ENCODE measurements around the gene TRAFD1.
A peak's percentile ranks its signal among the peaks of the same experiment; 100 is the strongest.

TRAFD1 gene

GRCh38 chr12:112169161-112169872 is 44.0 kb downstream of the TRAFD1 start:
- TF ChIP-seq MYC (IDR thresholded peaks at IDR 0.05; ENCODE audit: low read depth, low read length) (no peak), CTCF (IDR thresholded peaks at IDR 0.05; ENCODE audit: low read depth, low read length) (no peak), POLR2A (IDR thresholded peaks at IDR 0.05; ENCODE audit: extremely low read depth, insufficient read length) (no peak), MAX (IDR thresholded peaks at IDR 0.05; ENCODE audit: low read depth, low read length) (no peak)
- no peak overlapping the region for H3K4me3 ChIP-seq (ENCODE audit: low read depth, low read length)
- DNase-seq (ENCODE audit: low read depth) = no peak

GRCh38 chr12:112169966-112170365 is 44.6 kb downstream of the TRAFD1 start:
- DNase-seq (ENCODE audit: low read depth) = no peak
- TF ChIP-seq MYC (IDR thresholded peaks at IDR 0.05; ENCODE audit: low read depth, low read length) (no peak), POLR2A (IDR thresholded peaks at IDR 0.05; ENCODE audit: extremely low read depth, insufficient read length) (no peak), MAX (IDR thresholded peaks at IDR 0.05; ENCODE audit: low read depth, low read length) (0 out of 2 replicates have a peak, but pooled peaks have one; percentile 5)
- no peak overlapping the region for H3K4me3 ChIP-seq (ENCODE audit: low read depth, low read length)

- no peak overlapping the region for H3K4me3 ChIP-seq (ENCODE audit: low read depth, low read length)
- peak; percentile 67 for DNase-seq (ENCODE audit: low read depth)
- TF ChIP-seq MAX (IDR thresholded peaks at IDR 0.05; ENCODE audit: low read depth, low read length) = 0 out of 2 replicates have a peak, but pooled peaks have one; percentile 1
- TF ChIP-seq CTCF (IDR thresholded peaks at IDR 0.05; ENCODE audit: low read depth, low read length) = peak; percentile 85
- no peak for TF ChIP-seq POLR2A (IDR thresholded peaks at IDR 0.05; ENCODE audit: extremely low read depth, insufficient read length)
- no peak for TF ChIP-seq MYC (IDR thresholded peaks at IDR 0.05; ENCODE audit: low read depth, low read length)
These were observed 45.0 kb downstream of the TRAFD1 start for GRCh38 chr12:112170376-112170775.

- no peak for DNase-seq (ENCODE audit: low read depth)
- no peak for TF ChIP-seq MYC (IDR thresholded peaks at IDR 0.05; ENCODE audit: low read depth, low read length)
- TF ChIP-seq POLR2A (IDR thresholded peaks at IDR 0.05; ENCODE audit: extremely low read depth, insufficient read length) = no peak
- no peak for TF ChIP-seq MAX (IDR thresholded peaks at IDR 0.05; ENCODE audit: low read depth, low read length)
- no peak for TF ChIP-seq CTCF (IDR thresholded peaks at IDR 0.05; ENCODE audit: low read depth, low read length)
- no peak overlapping the region for H3K4me3 ChIP-seq (ENCODE audit: low read depth, low read length)
These were observed 45.7 kb downstream of the TRAFD1 start for GRCh38 chr12:112170971-112171596.

GRCh38 chr12:112172556-112173324 is 47.4 kb downstream of the TRAFD1 start:
- TF ChIP-seq CTCF (IDR thresholded peaks at IDR 0.05; ENCODE audit: low read depth, low read length) = no peak
- no peak for TF ChIP-seq MYC (IDR thresholded peaks at IDR 0.05; ENCODE audit: low read depth, low read length)
- TF ChIP-seq POLR2A (IDR thresholded peaks at IDR 0.05; ENCODE audit: extremely low read depth, insufficient read length) = no peak
- TF ChIP-seq MAX (IDR thresholded peaks at IDR 0.05; ENCODE audit: low read depth, low read length) = no peak
- no peak for DNase-seq (ENCODE audit: low read depth)
- H3K4me3 ChIP-seq (ENCODE audit: low read depth, low read length) = no peak overlapping the region
